GM18861 (cell line): ENCODE measurements around the gene MRTFB.

Experiments used
- ATAC-seq: cut with Tn5 transposase; IDR thresholded peaks from one replicate; pipeline ENCODE4 v1.9.1; 2021; ENCODE audit not compliant: unreplicated experiment

Gene MRTFB

DNA sequence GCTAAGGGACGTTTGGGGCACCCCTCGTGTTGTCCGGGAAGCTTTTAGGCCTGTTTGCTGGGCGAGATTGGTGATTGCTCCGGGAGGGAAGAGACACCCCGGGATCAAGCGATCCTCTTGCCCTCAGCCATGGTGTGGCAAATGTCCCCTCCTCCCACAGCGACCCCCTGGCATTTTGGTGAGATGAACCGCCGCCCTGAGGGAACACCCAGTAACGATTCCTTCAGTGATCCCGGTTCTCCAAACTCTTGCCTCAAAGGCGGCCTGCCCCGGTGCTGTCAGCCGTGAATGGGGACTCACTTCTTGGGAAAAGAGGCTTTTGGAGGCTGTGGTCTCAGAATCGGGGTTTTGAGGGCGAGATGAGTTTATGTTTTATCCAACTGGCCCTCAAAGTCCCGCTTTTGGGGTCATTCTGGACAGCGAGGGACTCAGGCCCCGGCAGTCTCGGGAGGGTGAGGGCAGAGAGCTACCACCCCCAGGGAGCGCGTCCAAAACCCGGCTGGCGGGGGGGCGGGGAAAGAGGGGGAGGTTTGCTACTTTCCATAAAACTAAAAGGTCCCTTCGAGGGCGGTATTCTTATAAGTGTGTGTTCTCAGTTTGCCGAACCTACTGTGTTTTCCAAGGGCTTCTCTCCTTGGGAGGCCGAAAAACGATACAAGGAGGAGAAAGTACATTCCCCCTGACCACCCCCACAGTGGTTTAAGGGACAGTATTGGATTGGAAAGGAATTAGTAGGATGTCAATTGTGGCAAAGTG, 232.7 kb downstream of the MRTFB start:
- ATAC-seq, result no peak

DNA sequence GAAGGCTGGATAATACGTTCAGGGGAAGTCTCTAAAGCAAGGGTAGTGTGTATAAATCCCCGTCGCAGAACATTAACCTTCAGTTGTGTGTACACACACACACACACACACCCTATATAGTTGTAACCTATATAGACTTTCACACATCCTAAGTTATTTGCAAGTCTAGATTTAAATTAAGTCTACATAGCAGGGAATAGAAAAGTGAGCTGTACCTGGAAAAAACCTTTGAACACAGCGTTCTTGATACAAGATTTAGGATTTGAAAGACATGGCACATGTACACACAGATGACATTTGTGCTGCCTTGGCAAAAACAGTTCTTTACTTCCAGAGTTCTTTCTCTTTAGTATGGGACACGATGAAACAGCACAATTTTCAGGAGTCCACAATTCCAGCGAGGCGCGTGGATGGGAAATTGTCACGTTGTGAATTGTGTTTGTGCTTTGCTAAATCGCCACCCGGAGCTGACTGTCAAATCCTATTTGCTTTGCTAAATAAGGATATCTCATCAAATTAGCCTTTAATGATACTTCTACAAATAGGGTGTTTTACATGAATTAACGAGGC, 233.9 kb downstream of the MRTFB start:
- no peak for ATAC-seq

DNA sequence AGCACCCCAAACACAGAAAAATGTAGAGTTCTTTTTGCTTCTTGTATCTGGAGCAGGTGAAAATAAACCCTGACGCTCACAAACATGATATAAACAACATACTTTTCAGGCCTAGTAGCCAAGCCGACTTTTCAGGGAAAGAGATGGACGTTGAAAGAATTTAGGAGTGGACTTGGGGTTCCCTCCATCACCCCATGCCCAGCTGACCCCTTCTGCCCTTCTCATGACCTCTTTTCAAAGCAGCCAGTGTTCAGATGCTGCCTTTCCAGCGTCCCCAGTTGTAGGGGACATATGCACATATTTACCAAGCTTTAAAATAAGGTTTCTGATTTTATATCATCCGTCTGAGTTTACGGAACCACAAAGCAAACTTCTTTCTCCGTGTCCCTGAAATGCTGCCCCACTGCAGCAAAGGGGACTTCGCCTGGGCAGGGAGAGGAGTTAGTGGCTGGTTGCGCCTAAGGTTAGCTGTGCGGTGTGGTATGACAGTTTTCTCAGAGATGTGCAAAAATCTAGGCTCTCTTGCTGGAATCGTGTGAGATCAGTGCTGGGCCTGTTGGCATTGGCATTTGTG, 235.5 kb downstream of the MRTFB start:
- ATAC-seq, result no peak

DNA sequence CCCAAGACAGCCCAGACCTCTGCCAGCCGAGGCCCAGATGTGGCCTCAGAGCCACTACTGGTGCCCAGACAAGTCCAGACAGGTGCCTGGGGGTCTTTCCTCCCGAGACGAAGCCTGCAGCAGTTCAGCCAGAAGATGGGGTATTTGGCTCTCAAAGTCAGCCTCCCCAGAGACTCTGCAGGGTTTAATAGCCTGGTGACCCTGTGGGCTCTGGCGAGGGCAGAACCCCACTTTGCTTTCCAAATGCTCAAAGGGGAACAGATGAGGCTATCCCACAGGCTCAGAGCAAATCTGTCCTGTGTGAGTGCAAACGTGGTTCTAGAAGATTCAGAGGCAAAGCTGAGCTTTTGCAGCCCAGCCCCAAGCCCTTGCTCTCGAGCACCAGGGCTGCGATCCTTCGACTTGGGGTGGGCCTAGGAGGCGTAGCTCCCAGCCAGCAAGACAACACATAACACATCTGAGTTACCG, 236.0 kb downstream of the MRTFB start:
- no peak for ATAC-seq

DNA sequence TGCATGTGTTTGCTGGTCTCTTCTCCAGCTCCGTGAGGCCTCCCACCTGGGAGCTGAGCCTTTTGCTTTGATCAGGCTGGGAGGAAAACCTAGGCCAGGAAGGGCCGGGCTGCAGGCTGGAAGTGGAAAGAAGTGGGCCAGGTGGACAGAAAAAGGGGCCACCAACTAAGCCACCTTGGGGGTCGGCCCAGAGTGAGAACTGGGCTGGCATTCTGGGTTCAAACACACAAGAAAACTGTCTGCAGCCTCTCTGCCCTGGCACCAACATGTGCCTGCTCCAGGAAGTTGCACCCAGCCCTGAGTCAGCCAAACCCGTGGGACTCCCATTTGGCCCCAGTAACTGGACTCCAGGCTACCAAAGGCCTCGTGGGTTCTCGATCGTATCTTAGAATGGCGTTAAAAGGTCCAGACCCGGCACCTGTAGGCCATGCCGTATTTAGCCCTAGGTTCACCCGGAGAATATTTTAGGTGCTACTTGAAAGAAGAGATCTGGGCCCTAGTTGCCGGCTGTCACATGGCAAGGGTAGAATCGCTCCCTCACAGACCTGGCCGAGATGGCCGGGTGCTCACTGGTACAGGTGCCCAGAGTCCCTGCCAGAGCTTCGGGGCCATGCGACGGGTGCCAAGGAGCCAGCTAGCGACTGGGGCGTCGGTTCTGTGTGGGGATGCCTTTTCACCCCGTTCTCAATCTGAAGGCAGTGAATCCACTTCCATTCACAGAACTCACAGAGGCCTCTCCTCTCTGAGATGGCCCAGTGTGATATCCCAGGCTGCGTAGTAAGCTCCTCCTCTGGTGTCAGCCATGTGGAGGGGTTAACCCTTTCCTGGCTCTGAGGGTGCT, 236.6 kb downstream of the MRTFB start:
- no peak for ATAC-seq

DNA sequence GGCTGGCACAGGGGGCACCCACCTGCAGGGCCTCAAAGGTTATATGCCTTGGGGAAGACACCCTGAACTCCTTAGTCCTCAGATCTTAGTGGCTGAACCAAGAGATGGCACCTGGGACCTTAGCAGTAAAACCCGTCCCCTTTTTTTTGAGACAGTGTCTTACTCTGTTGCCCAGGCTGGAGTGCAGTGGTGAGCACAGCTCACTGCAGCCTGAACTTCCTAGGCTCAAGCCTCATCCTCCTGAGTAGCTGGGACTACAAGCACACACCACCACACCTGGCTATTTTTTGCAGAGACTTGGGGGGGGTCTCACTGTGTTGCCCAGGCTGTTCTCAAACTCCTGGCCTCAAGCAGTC, 237.2 kb downstream of the MRTFB start:
- ATAC-seq, result no peak

DNA sequence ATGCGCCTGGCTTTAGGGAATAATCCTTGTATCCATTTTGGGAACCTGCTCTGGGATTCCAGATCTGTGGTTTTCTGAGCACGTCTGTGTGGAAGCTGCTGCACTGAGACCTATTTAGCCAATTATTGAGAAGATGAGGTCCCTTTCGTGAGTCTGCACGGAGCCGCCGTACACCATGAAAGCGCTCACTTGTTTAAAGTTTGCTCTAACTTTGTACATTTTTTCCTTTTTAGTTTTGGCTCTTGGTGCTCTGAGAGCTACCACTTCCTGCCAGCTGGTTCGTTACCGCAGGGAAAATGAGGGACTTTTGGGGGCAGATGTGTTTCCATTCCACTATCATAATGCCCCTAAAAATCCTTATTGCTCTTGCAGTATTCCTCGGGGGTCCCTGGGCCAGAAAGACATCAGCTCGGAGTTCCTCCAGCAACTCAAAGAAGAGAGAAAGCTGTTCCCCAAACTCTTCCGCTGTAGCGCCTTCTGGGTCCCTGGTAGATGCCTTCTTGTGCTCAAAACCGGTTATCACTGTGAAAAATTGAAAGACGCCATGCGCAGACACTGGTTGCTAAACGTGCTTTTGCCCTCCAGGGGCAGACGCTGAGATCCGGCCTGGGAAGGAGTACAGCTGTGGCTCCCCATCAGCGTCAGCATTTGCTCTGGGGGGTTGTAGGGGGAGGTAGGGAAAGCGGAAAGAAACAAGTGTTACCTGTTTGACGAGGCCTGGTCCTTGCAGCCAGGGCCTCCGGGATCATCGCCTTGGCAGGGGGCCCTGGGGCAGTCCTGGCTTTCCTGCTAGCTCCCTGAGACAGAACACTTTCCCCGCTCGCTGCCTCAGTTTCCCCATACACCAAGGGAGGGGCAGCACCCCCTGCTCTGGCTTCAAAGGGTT, 238.1 kb downstream of the MRTFB start:
- ATAC-seq, result no peak

DNA sequence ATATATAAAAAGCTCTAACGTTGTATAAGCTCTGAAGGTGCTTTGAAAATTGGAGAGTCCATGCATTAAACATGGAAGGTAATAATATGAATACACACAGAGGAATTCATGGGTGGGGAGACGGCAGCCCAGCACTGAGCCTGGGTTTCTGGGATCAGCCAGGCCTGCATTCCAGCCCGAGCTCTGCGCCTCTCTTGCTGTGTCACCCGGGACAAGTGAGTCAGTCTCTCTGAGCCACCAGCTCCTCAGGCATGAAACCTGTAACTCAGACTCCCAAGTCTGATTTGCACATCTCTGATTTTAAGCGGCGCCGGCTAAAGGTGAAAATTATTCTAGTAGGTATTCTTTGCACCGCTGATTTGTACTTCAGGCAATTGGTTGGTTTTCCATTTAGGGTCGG, 238.8 kb downstream of the MRTFB start:
- ATAC-seq, result no peak

DNA sequence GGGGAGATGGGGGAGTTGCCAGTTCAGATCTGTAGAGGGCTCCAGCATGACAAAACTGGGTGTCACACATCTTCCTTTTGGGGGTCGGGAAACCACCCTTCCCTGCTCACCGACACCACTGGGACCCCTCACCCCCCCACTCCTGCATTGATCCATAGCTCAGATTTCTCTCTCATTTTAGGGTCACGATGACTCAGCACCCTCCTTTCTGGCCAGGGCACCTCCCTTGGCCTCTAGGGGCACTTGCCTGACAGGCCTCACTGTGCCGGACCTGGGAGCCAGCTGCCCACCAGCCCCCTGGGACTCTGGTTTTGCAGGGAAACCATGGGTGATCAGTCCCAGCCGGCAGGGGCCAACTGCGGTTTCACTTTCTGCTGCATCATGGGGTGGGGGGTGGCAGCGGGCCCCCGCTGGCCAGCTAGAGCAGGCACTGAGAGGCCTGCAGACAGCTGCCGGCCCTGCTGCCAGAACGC, 239.4 kb downstream of the MRTFB start:
- peak; percentile 61 for ATAC-seq

DNA sequence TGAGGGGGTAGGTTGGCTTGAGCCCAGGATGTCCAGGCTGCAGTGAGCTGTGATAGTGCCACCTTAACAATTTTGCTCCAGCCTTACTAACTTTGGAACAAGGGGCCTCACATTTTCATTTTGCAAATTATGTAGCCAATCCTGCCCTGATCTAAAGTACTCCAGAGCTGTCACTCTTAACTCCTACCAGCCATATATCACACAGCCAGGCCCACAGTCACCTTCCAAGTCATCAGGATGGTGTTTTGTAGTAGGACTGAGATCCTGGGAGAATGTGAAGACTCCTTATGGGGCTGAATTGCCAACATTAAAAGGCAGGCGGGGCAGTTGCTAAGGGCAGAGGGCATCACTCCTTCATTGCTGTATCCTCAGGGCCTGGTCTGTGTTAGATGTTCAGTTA, 243.0 kb downstream of the MRTFB start:
- no peak for ATAC-seq

DNA sequence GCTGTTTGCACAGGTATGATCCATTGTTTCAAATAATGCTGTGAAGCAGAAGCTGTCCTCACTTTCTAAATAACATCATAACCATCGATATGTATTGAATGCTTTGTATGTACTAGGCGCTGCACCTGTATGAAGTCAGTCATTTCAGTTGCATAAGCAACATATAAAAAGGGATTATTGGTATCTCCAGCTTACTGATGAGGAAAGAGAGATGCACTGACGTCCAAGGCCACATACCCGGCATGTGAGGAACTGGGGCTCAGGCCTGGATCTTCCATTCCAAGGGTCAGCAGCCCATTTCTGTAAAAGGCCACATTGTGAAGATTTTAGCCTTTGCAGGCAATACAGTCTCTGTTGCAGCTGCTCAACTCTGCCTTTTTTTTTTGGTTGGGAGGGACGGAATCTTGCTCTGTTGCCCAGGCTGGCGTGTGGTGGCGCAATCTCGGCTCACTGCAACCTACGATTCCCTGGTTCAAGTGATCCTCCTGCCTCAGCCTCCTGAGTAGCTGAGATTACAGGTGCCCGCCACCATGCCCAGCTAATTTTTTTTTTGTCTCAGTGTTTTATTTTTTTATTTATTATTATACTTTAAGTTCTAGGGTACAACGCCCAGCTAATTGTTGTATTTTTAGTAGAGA, 244.7 kb downstream of the MRTFB start:
- no peak for ATAC-seq
